Measurements from ENCODE around the gene HHAT. TPM values are rescaled to one million over a fixed set of nuclear protein-coding genes. Genes with fewer than 3 reads are reported as not detected.

Gene HHAT
- total RNA-seq, 1 donor from 2014 or later, result 14.7 TPM

DNA sequence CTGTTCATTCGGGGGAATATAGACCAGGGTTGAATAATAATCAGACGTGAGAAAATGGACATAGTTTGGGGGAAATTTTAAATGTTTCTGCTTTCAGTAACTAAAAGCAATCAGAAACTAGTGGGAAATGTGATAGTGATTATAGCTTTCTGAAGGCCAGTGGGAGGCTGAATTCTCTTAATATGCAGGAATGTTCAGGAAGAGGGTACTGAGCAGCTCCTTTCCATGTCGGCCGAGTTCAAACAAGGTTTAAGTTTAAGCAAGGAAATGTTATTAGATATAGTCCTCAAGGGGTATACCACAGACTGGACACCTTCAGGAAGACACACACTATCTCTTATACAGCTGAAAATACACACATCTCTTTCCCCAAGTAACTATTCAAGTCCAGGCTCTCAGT lies 105.5 kb downstream of the HHAT start:
- H3K4me1 Mint-ChIP-seq (ENCODE audit: low read depth), result no peaks in the 10 kb centered on the region
- H3K4me3 Mint-ChIP-seq (ENCODE audit: low read depth), result no peak overlapping the region
- no peak for DNase-seq (ENCODE audit: low spot score, unreplicated experiment)
- H3K9me3 Mint-ChIP-seq (ENCODE audit: low read depth), result no peaks in the 10 kb centered on the region
- no peak overlapping the region for H3K27ac Mint-ChIP-seq
- no peaks in the 10 kb centered on the region for H3K27me3 Mint-ChIP-seq
- TF ChIP-seq, protein P1, sequence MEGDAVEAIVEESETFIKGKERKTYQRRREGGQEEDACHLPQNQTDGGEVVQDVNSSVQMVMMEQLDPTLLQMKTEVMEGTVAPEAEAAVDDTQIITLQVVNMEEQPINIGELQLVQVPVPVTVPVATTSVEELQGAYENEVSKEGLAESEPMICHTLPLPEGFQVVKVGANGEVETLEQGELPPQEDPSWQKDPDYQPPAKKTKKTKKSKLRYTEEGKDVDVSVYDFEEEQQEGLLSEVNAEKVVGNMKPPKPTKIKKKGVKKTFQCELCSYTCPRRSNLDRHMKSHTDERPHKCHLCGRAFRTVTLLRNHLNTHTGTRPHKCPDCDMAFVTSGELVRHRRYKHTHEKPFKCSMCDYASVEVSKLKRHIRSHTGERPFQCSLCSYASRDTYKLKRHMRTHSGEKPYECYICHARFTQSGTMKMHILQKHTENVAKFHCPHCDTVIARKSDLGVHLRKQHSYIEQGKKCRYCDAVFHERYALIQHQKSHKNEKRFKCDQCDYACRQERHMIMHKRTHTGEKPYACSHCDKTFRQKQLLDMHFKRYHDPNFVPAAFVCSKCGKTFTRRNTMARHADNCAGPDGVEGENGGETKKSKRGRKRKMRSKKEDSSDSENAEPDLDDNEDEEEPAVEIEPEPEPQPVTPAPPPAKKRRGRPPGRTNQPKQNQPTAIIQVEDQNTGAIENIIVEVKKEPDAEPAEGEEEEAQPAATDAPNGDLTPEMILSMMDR (IDR thresholded peaks at IDR 0.05; ENCODE audit: unreplicated experiment), result no peak
- H3K36me3 Mint-ChIP-seq (ENCODE audit: insufficient read depth), result no peaks in the 10 kb centered on the region

DNA sequence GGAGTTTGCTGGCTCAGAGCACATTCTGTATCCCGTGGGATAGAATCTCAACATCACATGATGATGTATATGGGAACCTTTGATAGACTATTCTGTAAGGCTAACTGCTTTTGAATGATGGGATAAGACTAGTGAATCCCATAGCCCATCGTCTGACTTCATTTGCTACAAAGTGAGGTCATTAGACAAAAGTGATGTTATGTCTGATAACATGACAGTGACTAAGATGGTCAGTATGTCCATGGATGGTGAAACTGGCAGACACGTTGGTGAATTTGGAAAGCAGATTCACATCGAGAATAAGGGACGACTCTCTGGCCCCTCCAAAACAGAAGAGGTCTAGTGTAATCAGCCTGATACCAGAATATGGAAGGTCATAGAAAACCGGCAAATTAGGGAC lies 108.4 kb downstream of the HHAT start:
- no peaks in the 10 kb centered on the region for H3K9me3 Mint-ChIP-seq (ENCODE audit: low read depth)
- no peak overlapping the region for H3K27ac Mint-ChIP-seq
- no peaks in the 10 kb centered on the region for H3K4me1 Mint-ChIP-seq (ENCODE audit: low read depth)
- H3K36me3 Mint-ChIP-seq (ENCODE audit: insufficient read depth), result no peaks in the 10 kb centered on the region
- DNase-seq (ENCODE audit: low spot score, unreplicated experiment), result no peak
- no peak overlapping the region for H3K4me3 Mint-ChIP-seq (ENCODE audit: low read depth)
- H3K27me3 Mint-ChIP-seq, result no peaks in the 10 kb centered on the region
- TF ChIP-seq, protein P1 (IDR thresholded peaks at IDR 0.05; ENCODE audit: unreplicated experiment), result no peak

DNA sequence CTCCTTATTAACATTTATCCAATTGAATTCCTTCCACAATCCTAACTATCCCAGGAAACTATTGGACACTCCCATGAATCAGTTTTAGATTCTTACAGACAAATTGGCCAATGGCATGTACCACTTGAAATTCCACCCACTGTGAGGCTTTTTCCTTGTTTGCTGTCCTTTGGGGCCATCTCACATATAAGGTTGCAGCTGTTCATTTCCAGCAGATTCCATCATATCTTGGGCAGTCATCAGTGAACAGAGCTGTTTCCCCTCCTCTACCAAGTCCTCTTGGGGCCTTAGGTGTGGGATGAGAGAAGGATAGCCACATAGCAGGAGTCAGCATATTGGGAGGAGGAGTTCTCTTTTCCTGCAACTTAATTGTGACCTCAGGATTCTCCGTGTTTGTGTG lies 109.1 kb downstream of the HHAT start:
- DNase-seq (ENCODE audit: low spot score, unreplicated experiment), result no peak

DNA sequence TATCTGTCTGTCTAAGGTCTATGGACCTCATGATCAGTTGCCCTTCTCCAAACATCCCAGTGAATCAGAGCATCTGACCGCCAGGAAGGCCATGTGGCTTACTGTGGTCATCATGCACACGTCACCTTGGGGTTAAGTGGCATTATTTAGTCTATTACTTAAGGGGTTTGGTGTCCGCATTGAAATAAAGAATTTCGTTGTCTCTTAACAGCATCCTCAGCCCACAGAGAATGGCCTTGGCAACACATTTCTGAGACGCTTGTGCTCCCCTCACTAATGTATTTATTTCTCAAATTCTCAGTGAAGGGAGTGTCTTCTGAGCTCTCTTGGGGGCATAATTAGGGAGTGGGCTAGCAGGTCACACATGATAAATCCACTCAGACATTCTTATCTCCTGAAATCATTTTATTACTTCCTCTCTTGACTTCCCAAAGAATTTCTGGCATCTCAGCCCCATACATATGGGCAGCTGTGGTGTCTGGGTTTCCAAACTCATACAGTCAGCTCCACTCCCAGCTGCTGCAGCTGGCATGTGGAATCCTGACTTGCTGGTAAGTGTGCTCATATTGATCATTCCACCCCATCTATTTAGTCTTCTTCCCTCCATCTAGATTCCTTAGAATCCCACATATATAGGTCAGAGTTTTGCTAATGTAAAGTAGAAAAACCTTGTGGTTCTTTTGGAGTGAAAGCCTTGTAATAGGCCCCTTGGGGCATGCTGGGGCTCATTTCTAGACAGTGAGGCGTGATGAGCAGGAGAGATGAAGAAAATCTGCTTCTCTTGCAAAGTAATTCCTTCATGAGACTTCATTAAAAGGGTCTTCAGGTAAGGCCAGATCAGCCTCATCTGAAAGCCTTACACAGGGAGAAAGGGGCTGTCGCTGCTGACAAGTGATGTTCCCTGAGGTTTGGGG lies 110.5 kb downstream of the HHAT start:
- Mint-ChIP-seq H3K27ac (no peak overlapping the region), H3K9me3 (ENCODE audit: low read depth) (no peaks in the 10 kb centered on the region), H3K27me3 (no peaks in the 10 kb centered on the region), H3K4me1 (ENCODE audit: low read depth) (no peaks in the 10 kb centered on the region), H3K4me3 (ENCODE audit: low read depth) (no peak overlapping the region), H3K36me3 (ENCODE audit: insufficient read depth) (no peaks in the 10 kb centered on the region)
- DNase-seq (ENCODE audit: low spot score, unreplicated experiment), result no peak
- TF ChIP-seq, protein P1 (IDR thresholded peaks at IDR 0.05; ENCODE audit: unreplicated experiment), result no peak

More for the DNA sequence above, 109.1 kb downstream of the HHAT start:
- H3K27ac Mint-ChIP-seq, result no peak overlapping the region
- H3K36me3 Mint-ChIP-seq (ENCODE audit: insufficient read depth), result no peaks in the 10 kb centered on the region
- no peak overlapping the region for H3K4me3 Mint-ChIP-seq (ENCODE audit: low read depth)
- no peaks in the 10 kb centered on the region for H3K27me3 Mint-ChIP-seq
- TF ChIP-seq, protein P1 (IDR thresholded peaks at IDR 0.05; ENCODE audit: unreplicated experiment), result no peak
- no peaks in the 10 kb centered on the region for H3K9me3 Mint-ChIP-seq (ENCODE audit: low read depth)
- H3K4me1 Mint-ChIP-seq (ENCODE audit: low read depth), result no peaks in the 10 kb centered on the region

DNA sequence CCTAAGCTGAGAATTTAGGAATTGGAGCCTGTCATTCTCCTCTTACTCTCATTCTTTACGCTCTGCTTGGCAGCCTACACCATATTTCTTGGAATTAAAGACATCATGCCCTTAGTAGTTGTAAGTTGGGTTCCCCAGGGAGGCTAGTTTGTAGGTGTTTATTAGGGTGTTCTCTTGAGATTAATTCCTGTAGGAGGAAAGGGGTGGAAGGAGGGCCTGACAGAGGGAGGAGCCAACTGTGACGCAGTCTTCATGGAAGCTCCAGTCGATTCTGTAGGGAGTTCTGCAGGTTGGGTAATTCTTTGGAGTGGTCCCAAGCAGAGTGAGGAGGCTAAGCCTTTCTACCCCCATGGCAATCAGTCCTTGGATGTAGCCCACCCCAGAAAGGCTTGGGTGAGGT lies 111.4 kb downstream of the HHAT start:
- no peaks in the 10 kb centered on the region for H3K9me3 Mint-ChIP-seq (ENCODE audit: low read depth)
- TF ChIP-seq, protein P1 (IDR thresholded peaks at IDR 0.05; ENCODE audit: unreplicated experiment), result no peak
- H3K4me1 Mint-ChIP-seq (ENCODE audit: low read depth), result no peaks in the 10 kb centered on the region
- H3K36me3 Mint-ChIP-seq (ENCODE audit: insufficient read depth), result no peaks in the 10 kb centered on the region
- H3K27ac Mint-ChIP-seq, result no peak overlapping the region
- H3K27me3 Mint-ChIP-seq, result no peaks in the 10 kb centered on the region
- no peak for DNase-seq (ENCODE audit: low spot score, unreplicated experiment)
- no peak overlapping the region for H3K4me3 Mint-ChIP-seq (ENCODE audit: low read depth)
